ENCODE results near the gene PPP1R9A.

GRCh38 chr7:94871132-94871531 lies 36.3 kb upstream of the PPP1R9A start:
- TF ChIP-seq, protein P1, sequence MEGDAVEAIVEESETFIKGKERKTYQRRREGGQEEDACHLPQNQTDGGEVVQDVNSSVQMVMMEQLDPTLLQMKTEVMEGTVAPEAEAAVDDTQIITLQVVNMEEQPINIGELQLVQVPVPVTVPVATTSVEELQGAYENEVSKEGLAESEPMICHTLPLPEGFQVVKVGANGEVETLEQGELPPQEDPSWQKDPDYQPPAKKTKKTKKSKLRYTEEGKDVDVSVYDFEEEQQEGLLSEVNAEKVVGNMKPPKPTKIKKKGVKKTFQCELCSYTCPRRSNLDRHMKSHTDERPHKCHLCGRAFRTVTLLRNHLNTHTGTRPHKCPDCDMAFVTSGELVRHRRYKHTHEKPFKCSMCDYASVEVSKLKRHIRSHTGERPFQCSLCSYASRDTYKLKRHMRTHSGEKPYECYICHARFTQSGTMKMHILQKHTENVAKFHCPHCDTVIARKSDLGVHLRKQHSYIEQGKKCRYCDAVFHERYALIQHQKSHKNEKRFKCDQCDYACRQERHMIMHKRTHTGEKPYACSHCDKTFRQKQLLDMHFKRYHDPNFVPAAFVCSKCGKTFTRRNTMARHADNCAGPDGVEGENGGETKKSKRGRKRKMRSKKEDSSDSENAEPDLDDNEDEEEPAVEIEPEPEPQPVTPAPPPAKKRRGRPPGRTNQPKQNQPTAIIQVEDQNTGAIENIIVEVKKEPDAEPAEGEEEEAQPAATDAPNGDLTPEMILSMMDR (IDR thresholded peaks at IDR 0.05; ENCODE audit: low read depth, low read length, poor library complexity, severe bottlenecking) = no peak
- no peak for TF ChIP-seq EZH2phosphoT487 (IDR thresholded peaks at IDR 0.05; ENCODE audit: borderline replicate concordance, low read length)

Data from DOHH2 (cell line).